ENCODE results near the gene ADNP2. TPM values are rescaled to one million over a fixed set of nuclear protein-coding genes. Genes with fewer than 3 reads are reported as not detected.
A peak's percentile ranks its signal among the peaks of the same experiment; 100 is the strongest.

ADNP2 gene
- total RNA-seq, 3 donors from 2014 or later = 15.7 to 20.3 (median 20.1) TPM

- no peak overlapping the region for H3K4me3 ChIP-seq
- no peaks in the 10 kb centered on the region for H3K27me3 ChIP-seq
- peak in 1 of 2 donors; percentile 43 for DNase-seq (ENCODE audit: low spot score in 2 of 2)
- H3K4me1 ChIP-seq = no peaks in the 10 kb centered on the region
- TF ChIP-seq POLR2AphosphoS5 (IDR thresholded peaks at IDR 0.05) (no peak), CTCF (IDR thresholded peaks at IDR 0.05) (no peak)
- H3K27ac ChIP-seq = peak overlapping the region; percentile 12 to 41
- H3K9me3 ChIP-seq = no peaks in the 10 kb centered on the region
- H3K36me3 ChIP-seq = no peaks in the 10 kb centered on the region
- intact Hi-C loops (cut with DNase I; ENCODE audit: low total_unique reads) = no loop called here
Measured at GRCh38 chr18:80178935-80179818, 70.1 kb downstream of the ADNP2 start.

- intact Hi-C loops (cut with DNase I; ENCODE audit: low total_unique reads) = no loop called here
- Histone ChIP-seq H3K9me3 (no peaks in the 10 kb centered on the region), H3K36me3 (no peaks in the 10 kb centered on the region), H3K27me3 (no peaks in the 10 kb centered on the region), H3K27ac (peak overlapping the region in 1 of 2 donors; percentile 52), H3K4me3 (no peak overlapping the region), H3K4me1 (no peaks in the 10 kb centered on the region)
- DNase-seq (ENCODE audit: low spot score in 2 of 2) = no peak
- TF ChIP-seq POLR2A (IDR thresholded peaks at IDR 0.05) (no peak), CTCF (IDR thresholded peaks at IDR 0.05) (no peak), POLR2AphosphoS5 (IDR thresholded peaks at IDR 0.05) (no peak)
Measured at GRCh38 chr18:80179857-80180558, 70.9 kb downstream of the ADNP2 start.

- Histone ChIP-seq H3K4me1 (no peaks in the 10 kb centered on the region), H3K4me3 (no peak overlapping the region), H3K9me3 (no peaks in the 10 kb centered on the region), H3K27me3 (no peaks in the 10 kb centered on the region), H3K27ac (peak overlapping the region in 1 of 2 donors; percentile 12), H3K36me3 (no peaks in the 10 kb centered on the region)
- DNase-seq (ENCODE audit: low spot score in 2 of 2) = no peak
- TF ChIP-seq POLR2AphosphoS5 (IDR thresholded peaks at IDR 0.05) = no peak
- TF ChIP-seq CTCF (IDR thresholded peaks at IDR 0.05) = no peak
- no peak for TF ChIP-seq POLR2A (IDR thresholded peaks at IDR 0.05)
- intact Hi-C loops (cut with DNase I; ENCODE audit: low total_unique reads) = no loop called here
Measured at GRCh38 chr18:80180778-80181564, 71.9 kb downstream of the ADNP2 start.

GRCh38 chr18:80181642-80182461 is 72.8 kb downstream of the ADNP2 start:
- Histone ChIP-seq H3K36me3 (no peaks in the 10 kb centered on the region), H3K4me1 (no peaks in the 10 kb centered on the region), H3K27me3 (no peaks in the 10 kb centered on the region), H3K9me3 (no peaks in the 10 kb centered on the region), H3K27ac (peak overlapping the region in 1 of 2 donors; percentile 12), H3K4me3 (no peak overlapping the region)
- no peak for TF ChIP-seq POLR2AphosphoS5 (IDR thresholded peaks at IDR 0.05)
- TF ChIP-seq CTCF (IDR thresholded peaks at IDR 0.05) = no peak
- no peak for TF ChIP-seq POLR2A (IDR thresholded peaks at IDR 0.05)
- intact Hi-C loops (cut with DNase I; ENCODE audit: low total_unique reads) = no loop called here
- no peak for DNase-seq (ENCODE audit: low spot score in 2 of 2)
